Activated CD4-positive, alpha-beta T cell treated with anti-CD3 and anti-CD28 coated beads for 24 hours (primary cell): ENCODE results near the gene SCYGR1.
"Not testable (repeated sequence)": the region's sequence is repeated elsewhere in the genome, so short reads cannot be mapped to it uniquely, and the experiment has no call there.

Experiments
- DNase-seq, 2 donors: peaks; one replicate each; pipeline ENCODE4 v3.0.0-alpha.2; 2020; ENCODE audit warnings: low read depth in 2 of 2

Gene SCYGR1

GRCh38 chr2:227370791-227371312, 16.9 kb downstream of the SCYGR1 start:
- DNase-seq = no peak

- DNase-seq = no peak
These were observed 17.7 kb downstream of the SCYGR1 start for GRCh38 chr2:227370092-227370491.

GRCh38 chr2:227368574-227368973, 19.2 kb downstream of the SCYGR1 start:
- DNase-seq = no peak

GRCh38 chr2:227367427-227367795, 20.3 kb downstream of the SCYGR1 start:
- no peak for DNase-seq

- no peak for DNase-seq
These were observed 20.9 kb downstream of the SCYGR1 start for GRCh38 chr2:227366769-227367426.

- no peak for DNase-seq
These were observed 21.9 kb downstream of the SCYGR1 start for GRCh38 chr2:227365833-227366232.

GRCh38 chr2:227364585-227365263, 23.0 kb downstream of the SCYGR1 start:
- not testable (repeated sequence) for DNase-seq

- DNase-seq = peak in 1 of 2 donors; percentile 20
These were observed 24.0 kb downstream of the SCYGR1 start for GRCh38 chr2:227363756-227364155.

GRCh38 chr2:227360351-227360750, 27.4 kb downstream of the SCYGR1 start:
- DNase-seq = no peak

GRCh38 chr2:227351639-227352038, 36.1 kb downstream of the SCYGR1 start:
- DNase-seq = no peak

GRCh38 chr2:227349989-227350612, 37.6 kb downstream of the SCYGR1 start:
- DNase-seq = no peak

GRCh38 chr2:227348324-227348723, 39.4 kb downstream of the SCYGR1 start:
- DNase-seq = no peak

GRCh38 chr2:227347117-227347516, 40.6 kb downstream of the SCYGR1 start:
- DNase-seq = no peak

- DNase-seq = no peak
These were observed 43.5 kb downstream of the SCYGR1 start for GRCh38 chr2:227344231-227344630.

GRCh38 chr2:227341553-227341952, 46.2 kb downstream of the SCYGR1 start:
- no peak for DNase-seq

- no peak for DNase-seq
These were observed 47.6 kb downstream of the SCYGR1 start for GRCh38 chr2:227340106-227340505.

GRCh38 chr2:227339098-227339599, 48.6 kb downstream of the SCYGR1 start:
- no peak for DNase-seq
